Smooth muscle cell (in vitro differentiated cells): ENCODE measurements around the gene BARHL2. TPM values are rescaled to one million over a fixed set of nuclear protein-coding genes. Genes with fewer than 3 reads are reported as not detected.

ENCODE experiments used
- DNase-seq: peaks from one replicate; lab custom pipeline; 2025; ENCODE audit not compliant: unreplicated experiment; lab: John Stamatoyannopoulos, UW
- H2AFZ ChIP-seq: fragments of 200-600 bp; sonication (generic); 2 replicates; pipeline ENCODE4 v1.6.0; 2016; ENCODE audit warnings: antibody characterized with exemption, low read depth, mild to moderate bottlenecking
- H3F3A ChIP-seq: fragments of 200-600 bp; sonication (generic); 2 replicates; pipeline ENCODE4 v1.6.0; 2017; ENCODE audit warnings: antibody characterized with exemption, low read depth
- H3K27ac ChIP-seq: fragments of 200-600 bp; sonication (generic); 2 replicates; pipeline ENCODE4 v1.5.1; 2016; ENCODE audit warnings: low read depth, mild to moderate bottlenecking
- H3K27me3 ChIP-seq: fragments of 200-600 bp; sonication (generic); 2 replicates; pipeline ENCODE4 v1.6.1; 2016; ENCODE audit warnings: low read depth, mild to moderate bottlenecking
- H3K36me3 ChIP-seq: fragments of 200-600 bp; sonication (generic); 2 replicates; pipeline ENCODE4 v1.5.1; 2016; ENCODE audit warnings: low read depth
- H3K4me1 ChIP-seq: fragments of 200-600 bp; sonication (generic); 2 replicates; pipeline ENCODE4 v1.5.1; 2016; ENCODE audit warnings: low read depth
- H3K4me2 ChIP-seq: fragments of 200-600 bp; sonication (generic); 2 replicates; pipeline ENCODE4 v1.6.0; 2016; ENCODE audit warnings: mild to moderate bottlenecking
- H3K4me3 ChIP-seq: fragments of 200-600 bp; sonication (generic); 2 replicates; pipeline ENCODE4 v1.5.1; 2016; ENCODE audit warnings: mild to moderate bottlenecking
- H3K79me2 ChIP-seq: fragments of 200-600 bp; sonication (generic); 2 replicates; pipeline ENCODE4 v1.6.0; 2016; ENCODE audit warnings: low read depth, mild to moderate bottlenecking
- H3K9ac ChIP-seq: fragments of 200-600 bp; sonication (generic); 2 replicates; pipeline ENCODE4 v1.6.0; 2016; ENCODE audit warnings: low read depth
- H3K9me3 ChIP-seq: fragments of 200-600 bp; sonication (generic); replicated peaks from 2 replicates; pipeline ENCODE4 v1.5.1; 2016; ENCODE audit warnings: low read depth
- H4K20me1 ChIP-seq: fragments of 200-600 bp; sonication (generic); 2 replicates; pipeline ENCODE4 v1.6.0; 2016; ENCODE audit warnings: low read depth
- WGBS: methylation state at CpG from one replicate; pipeline ENCODE4 v1.1.7; 2016; ENCODE audit warnings: low lambda C conversion rate; 5-methylcytosine and 5-hydroxymethylcytosine counted together
- polyA plus RNA-seq: library from polyadenylated mRNA; unstranded; fragments of >200 nt; fragmentation: Nextera tagmentation; extraction: Ambion mirVana; gene quantifications from 2 replicates; pipeline ENCODE4 v1.2.1, GENCODE V29; 2016
- total RNA-seq: library from RNA; depleted of rRNA; stranded (reverse); fragments of >200 nt; gene quantifications from 2 replicates; pipeline ENCODE4 v1.2.3, GENCODE V29; 2014
- TF ChIP-seq, protein P1 (sequence below): fragments of 200-600 bp; sonication (generic); IDR thresholded peaks from 2 replicates; pipeline ENCODE4 v1.5.1; 2017; ENCODE audit warnings: borderline replicate concordance, mild to moderate bottlenecking, antibody characterized with exemption; ENCODE audit not compliant: insufficient read depth, poor library complexity, severe bottlenecking

BARHL2 gene
- total and polyA plus RNA-seq, 2 experiments from 2014 or later = not detected

GRCh38 chr1:90706437-90707362, 10.4 kb downstream of the BARHL2 start:
- H3F3A ChIP-seq = no peaks in the 10 kb centered on the region
- TF ChIP-seq, protein P1, sequence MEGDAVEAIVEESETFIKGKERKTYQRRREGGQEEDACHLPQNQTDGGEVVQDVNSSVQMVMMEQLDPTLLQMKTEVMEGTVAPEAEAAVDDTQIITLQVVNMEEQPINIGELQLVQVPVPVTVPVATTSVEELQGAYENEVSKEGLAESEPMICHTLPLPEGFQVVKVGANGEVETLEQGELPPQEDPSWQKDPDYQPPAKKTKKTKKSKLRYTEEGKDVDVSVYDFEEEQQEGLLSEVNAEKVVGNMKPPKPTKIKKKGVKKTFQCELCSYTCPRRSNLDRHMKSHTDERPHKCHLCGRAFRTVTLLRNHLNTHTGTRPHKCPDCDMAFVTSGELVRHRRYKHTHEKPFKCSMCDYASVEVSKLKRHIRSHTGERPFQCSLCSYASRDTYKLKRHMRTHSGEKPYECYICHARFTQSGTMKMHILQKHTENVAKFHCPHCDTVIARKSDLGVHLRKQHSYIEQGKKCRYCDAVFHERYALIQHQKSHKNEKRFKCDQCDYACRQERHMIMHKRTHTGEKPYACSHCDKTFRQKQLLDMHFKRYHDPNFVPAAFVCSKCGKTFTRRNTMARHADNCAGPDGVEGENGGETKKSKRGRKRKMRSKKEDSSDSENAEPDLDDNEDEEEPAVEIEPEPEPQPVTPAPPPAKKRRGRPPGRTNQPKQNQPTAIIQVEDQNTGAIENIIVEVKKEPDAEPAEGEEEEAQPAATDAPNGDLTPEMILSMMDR = no peak
- H3K4me1 ChIP-seq = peaks cover 19% of the 10 kb centered on the region
- H2AFZ ChIP-seq = peak overlapping the region; percentile 8
- H3K79me2 ChIP-seq = no peaks in the 10 kb centered on the region
- DNase-seq = no peak
- H3K9ac ChIP-seq = no peak overlapping the region
- H4K20me1 ChIP-seq = no peaks in the 10 kb centered on the region
- peak overlapping the region; percentile 93 for H3K4me2 ChIP-seq
- WGBS = 1% methylated on average over 68 of the region's 73 CpGs
- H3K4me3 ChIP-seq = peak overlapping the region; percentile 46
- no peaks in the 10 kb centered on the region for H3K36me3 ChIP-seq
- peaks cover 98% of the 10 kb centered on the region for H3K27me3 ChIP-seq
- H3K27ac ChIP-seq = no peak overlapping the region
- H3K9me3 ChIP-seq = no peaks in the 10 kb centered on the region

- peaks cover 13% of the 10 kb centered on the region for H3K4me1 ChIP-seq
- H3K9me3 ChIP-seq = no peaks in the 10 kb centered on the region
- H3K9ac ChIP-seq = no peak overlapping the region
- TF ChIP-seq, protein P1 = no peak
- H3K36me3 ChIP-seq = no peaks in the 10 kb centered on the region
- no peak for DNase-seq
- no peaks in the 10 kb centered on the region for H4K20me1 ChIP-seq
- H3K79me2 ChIP-seq = no peaks in the 10 kb centered on the region
- no peaks in the 10 kb centered on the region for H3F3A ChIP-seq
- no peak overlapping the region for H3K4me3 ChIP-seq
- peaks cover 98% of the 10 kb centered on the region for H3K27me3 ChIP-seq
- H3K4me2 ChIP-seq = peak overlapping the region; percentile 93
- no peak overlapping the region for H3K27ac ChIP-seq
- 20% methylated on average over 8 of the region's 8 CpGs for WGBS
- H2AFZ ChIP-seq = no peak overlapping the region
Measured at GRCh38 chr1:90705956-90706355, 11.1 kb downstream of the BARHL2 start.

DNA sequence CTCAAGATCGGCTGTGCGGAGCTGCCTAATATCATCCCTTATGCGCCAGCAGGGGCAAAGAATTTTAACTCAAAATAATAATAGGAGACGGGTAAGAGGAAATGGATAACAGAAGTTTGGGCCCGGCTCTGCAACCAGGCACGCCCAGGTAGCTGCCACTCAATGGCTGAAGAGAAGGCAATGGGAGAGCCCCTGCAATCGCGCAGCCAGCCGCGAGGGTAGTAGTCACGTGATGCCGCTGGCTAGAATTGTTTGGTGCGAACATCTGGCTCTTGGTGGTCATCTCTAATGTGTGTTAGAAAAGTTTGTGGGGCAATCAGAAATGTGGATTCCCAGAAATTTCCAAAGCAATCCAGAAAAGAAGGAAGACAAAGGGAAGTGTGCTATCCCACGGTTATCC, 12.3 kb downstream of the BARHL2 start:
- 20% methylated on average over 14 of the region's 14 CpGs for WGBS
- Histone ChIP-seq H3K36me3 (no peaks in the 10 kb centered on the region), H3K4me3 (no peak overlapping the region), H3K9ac (no peak overlapping the region), H3K27ac (no peak overlapping the region), H3K4me2 (no peak overlapping the region), H2AFZ (no peak overlapping the region), H3F3A (no peaks in the 10 kb centered on the region), H3K79me2 (no peaks in the 10 kb centered on the region), H4K20me1 (no peaks in the 10 kb centered on the region), H3K27me3 (peaks cover 98% of the 10 kb centered on the region), H3K4me1 (peaks cover 10% of the 10 kb centered on the region), H3K9me3 (no peaks in the 10 kb centered on the region)
- no peak for DNase-seq
- TF ChIP-seq, protein P1 = no peak
